ENCODE measurements around the gene PLCG2.

Gene PLCG2

DNA sequence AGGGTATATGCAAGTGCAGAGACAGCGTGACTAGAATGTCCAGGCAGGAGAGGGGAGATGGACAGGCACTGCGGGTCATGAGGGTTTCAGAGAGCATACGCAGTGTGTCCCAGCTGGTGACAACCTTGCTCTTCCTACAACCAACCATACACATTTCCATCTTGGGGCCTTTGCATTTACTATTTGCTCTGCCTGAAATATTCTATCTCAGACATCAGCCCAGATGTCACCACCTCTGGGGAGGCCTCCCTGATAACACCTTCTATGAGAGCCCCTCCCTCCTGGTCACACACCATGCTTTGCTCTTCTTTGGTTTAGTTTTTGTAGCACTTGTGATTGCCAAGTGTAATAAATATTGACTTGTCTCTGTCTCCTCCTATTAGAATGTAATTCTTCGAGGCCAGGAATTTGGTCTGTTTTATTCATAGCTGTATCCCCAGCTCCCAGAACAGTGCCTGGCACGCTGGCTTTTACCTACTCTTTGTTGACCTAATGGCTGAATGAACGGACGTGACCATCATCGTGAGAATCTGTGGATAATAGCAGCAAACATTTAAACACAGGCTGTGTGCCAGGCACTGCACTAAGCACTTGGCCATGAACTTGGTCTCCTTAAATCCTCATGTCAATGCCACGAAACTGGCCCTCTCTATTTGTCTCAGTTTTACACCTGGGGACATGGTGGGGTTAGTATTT is 51.9 kb downstream of the PLCG2 start:
- peak overlapping the region; percentile 57 for H3K4me3 ChIP-seq (ENCODE audit: low read depth, low read length)
- TF ChIP-seq, protein P1, sequence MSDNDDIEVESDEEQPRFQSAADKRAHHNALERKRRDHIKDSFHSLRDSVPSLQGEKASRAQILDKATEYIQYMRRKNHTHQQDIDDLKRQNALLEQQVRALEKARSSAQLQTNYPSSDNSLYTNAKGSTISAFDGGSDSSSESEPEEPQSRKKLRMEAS (IDR thresholded peaks at IDR 0.05; ENCODE audit: low read depth, low read length): no peak
- TF ChIP-seq MYC (IDR thresholded peaks at IDR 0.05; ENCODE audit: low read depth, low read length): no peak
- TF ChIP-seq, protein P2, sequence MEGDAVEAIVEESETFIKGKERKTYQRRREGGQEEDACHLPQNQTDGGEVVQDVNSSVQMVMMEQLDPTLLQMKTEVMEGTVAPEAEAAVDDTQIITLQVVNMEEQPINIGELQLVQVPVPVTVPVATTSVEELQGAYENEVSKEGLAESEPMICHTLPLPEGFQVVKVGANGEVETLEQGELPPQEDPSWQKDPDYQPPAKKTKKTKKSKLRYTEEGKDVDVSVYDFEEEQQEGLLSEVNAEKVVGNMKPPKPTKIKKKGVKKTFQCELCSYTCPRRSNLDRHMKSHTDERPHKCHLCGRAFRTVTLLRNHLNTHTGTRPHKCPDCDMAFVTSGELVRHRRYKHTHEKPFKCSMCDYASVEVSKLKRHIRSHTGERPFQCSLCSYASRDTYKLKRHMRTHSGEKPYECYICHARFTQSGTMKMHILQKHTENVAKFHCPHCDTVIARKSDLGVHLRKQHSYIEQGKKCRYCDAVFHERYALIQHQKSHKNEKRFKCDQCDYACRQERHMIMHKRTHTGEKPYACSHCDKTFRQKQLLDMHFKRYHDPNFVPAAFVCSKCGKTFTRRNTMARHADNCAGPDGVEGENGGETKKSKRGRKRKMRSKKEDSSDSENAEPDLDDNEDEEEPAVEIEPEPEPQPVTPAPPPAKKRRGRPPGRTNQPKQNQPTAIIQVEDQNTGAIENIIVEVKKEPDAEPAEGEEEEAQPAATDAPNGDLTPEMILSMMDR (IDR thresholded peaks at IDR 0.05; ENCODE audit: low read depth, low read length): no peak
- TF ChIP-seq POLR2A (IDR thresholded peaks at IDR 0.05; ENCODE audit: extremely low read depth, insufficient read length): no peak
- DNase-seq (ENCODE audit: low read depth): no peak

DNA sequence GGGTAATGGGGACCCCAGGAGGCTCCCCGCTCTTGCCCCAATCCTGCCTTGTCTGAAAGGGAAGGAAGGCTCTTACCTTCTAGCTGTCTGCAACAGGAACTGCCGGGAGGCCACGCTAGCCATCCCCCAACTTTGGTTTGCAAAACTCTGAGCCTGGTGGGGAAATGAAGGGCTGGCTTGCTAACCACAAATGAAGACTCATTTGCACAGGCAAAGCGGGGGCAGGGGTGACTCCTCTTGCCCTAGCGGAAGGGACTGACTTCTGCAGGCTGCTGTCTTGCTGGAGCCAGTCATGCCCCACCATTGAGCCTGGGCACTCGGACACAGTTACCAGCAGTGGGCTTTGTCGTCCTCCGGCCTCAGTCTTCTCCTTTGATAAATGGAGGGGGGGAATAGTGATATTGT is 52.6 kb downstream of the PLCG2 start:
- DNase-seq (ENCODE audit: low read depth): peak; percentile 99
- peak overlapping the region; percentile 57 for H3K4me3 ChIP-seq (ENCODE audit: low read depth, low read length)
- TF ChIP-seq, protein P2 (IDR thresholded peaks at IDR 0.05; ENCODE audit: low read depth, low read length): peak; percentile 49
- peak; percentile 89 for TF ChIP-seq MYC (IDR thresholded peaks at IDR 0.05; ENCODE audit: low read depth, low read length)
- TF ChIP-seq, protein P1 (IDR thresholded peaks at IDR 0.05; ENCODE audit: low read depth, low read length): peak; percentile 77
- no peak for TF ChIP-seq POLR2A (IDR thresholded peaks at IDR 0.05; ENCODE audit: extremely low read depth, insufficient read length)

DNA sequence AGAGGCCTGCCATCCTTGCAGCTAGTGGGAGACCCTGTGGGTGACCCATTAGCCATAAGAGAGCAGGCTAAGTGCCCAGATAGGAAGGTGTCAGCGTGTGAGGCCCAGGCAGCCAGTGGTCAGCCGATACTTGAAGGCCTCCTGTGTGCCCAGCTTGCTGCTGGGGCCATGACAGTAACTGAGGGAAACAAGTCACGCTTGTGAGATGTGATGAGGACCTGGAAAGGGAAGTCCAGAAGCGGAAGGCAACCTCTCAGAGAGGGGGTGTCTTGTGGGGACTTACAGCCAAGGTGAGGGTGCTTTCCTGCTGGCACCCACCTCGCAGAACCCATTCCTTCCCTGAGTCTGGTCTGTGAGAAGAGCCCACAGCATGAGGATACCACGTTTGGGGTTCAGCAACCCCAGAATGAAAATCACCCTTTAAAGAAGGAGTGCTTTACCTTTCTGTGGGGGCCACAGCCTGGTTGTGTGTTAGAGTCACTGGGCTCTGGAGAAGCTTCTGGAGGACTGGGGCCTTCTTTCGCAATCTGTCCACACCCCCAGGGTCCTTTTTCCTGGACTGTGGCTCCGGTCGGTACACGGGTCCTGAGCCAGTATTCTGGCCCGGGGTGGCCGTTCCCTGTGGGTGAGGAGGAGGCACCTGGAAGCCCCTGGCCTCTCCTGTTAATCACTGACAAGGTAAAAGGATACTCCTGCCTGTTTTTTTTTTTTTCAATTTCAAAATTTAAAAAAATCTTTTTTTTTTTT is 53.9 kb downstream of the PLCG2 start:
- no peak for TF ChIP-seq MYC (IDR thresholded peaks at IDR 0.05; ENCODE audit: low read depth, low read length)
- TF ChIP-seq, protein P2 (IDR thresholded peaks at IDR 0.05; ENCODE audit: low read depth, low read length): no peak
- DNase-seq (ENCODE audit: low read depth): no peak
- no peak overlapping the region for H3K4me3 ChIP-seq (ENCODE audit: low read depth, low read length)

DNA sequence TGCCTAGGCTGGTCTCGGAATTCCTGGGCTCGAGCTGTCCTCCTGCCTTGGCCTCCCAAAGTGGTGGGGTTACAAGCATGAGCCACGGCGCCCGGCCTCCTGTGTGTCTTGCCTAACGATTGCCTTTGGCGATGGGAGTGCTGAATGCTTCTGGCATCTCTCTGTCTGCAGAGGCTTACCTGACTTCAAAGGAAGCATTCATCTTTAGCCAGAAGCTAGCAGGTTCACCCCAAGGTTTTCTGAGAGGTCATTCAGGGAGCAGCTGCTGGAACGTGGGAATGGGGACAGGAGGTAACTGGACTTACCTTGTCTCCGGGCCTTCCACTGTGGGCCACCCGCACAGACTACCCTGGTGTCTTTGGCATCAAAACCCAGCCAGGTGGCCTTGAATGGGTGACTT is 54.7 kb downstream of the PLCG2 start:
- TF ChIP-seq, protein P2 (IDR thresholded peaks at IDR 0.05; ENCODE audit: low read depth, low read length): no peak
- TF ChIP-seq, protein P1 (IDR thresholded peaks at IDR 0.05; ENCODE audit: low read depth, low read length): no peak
- TF ChIP-seq POLR2A (IDR thresholded peaks at IDR 0.05; ENCODE audit: extremely low read depth, insufficient read length): no peak
- no peak for TF ChIP-seq MYC (IDR thresholded peaks at IDR 0.05; ENCODE audit: low read depth, low read length)
- DNase-seq (ENCODE audit: low read depth): no peak
- H3K4me3 ChIP-seq (ENCODE audit: low read depth, low read length): no peak overlapping the region

DNA sequence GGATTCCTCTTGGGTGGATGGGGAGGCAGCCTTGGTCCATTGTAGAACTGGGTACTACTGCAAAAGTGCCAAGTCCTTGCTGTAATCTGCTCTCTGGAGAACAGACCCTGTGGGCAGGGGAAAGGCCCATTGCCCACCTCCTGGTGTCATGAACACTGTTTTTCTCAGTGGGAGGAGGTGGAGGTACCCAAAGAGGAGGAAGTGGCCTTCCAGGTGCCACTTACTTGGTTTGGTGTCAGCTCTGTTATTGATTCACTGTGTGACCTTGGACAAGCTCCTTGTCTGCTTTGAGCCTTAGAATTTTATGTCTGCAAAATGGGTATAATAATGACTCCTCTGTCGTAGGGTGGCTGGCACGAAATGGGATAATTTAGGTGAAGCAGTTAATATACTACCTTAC is 55.8 kb downstream of the PLCG2 start:
- no peak for DNase-seq (ENCODE audit: low read depth)
- no peak overlapping the region for H3K4me3 ChIP-seq (ENCODE audit: low read depth, low read length)
- TF ChIP-seq, protein P2 (IDR thresholded peaks at IDR 0.05; ENCODE audit: low read depth, low read length): no peak
- TF ChIP-seq POLR2A (IDR thresholded peaks at IDR 0.05; ENCODE audit: extremely low read depth, insufficient read length): no peak
- TF ChIP-seq, protein P1 (IDR thresholded peaks at IDR 0.05; ENCODE audit: low read depth, low read length): no peak
- no peak for TF ChIP-seq MYC (IDR thresholded peaks at IDR 0.05; ENCODE audit: low read depth, low read length)

Measured in NB4 (cell line).